ENCODE results near the gene DOCK10. TPM values are rescaled to one million over a fixed set of nuclear protein-coding genes. Genes with fewer than 3 reads are reported as not detected.

DOCK10 gene
- total RNA-seq, 1 experiment from 2014 or later: 2.9 TPM

- TF ChIP-seq NR1H2 (CRISPR knock-in tag; IDR thresholded peaks at IDR 0.05) (no peak), ZMAT4 (CRISPR knock-in tag; IDR thresholded peaks at IDR 0.05) (no peak), FOXK1 (CRISPR knock-in tag; IDR thresholded peaks at IDR 0.05) (no peak)
- TF ChIP-seq, protein P1, sequence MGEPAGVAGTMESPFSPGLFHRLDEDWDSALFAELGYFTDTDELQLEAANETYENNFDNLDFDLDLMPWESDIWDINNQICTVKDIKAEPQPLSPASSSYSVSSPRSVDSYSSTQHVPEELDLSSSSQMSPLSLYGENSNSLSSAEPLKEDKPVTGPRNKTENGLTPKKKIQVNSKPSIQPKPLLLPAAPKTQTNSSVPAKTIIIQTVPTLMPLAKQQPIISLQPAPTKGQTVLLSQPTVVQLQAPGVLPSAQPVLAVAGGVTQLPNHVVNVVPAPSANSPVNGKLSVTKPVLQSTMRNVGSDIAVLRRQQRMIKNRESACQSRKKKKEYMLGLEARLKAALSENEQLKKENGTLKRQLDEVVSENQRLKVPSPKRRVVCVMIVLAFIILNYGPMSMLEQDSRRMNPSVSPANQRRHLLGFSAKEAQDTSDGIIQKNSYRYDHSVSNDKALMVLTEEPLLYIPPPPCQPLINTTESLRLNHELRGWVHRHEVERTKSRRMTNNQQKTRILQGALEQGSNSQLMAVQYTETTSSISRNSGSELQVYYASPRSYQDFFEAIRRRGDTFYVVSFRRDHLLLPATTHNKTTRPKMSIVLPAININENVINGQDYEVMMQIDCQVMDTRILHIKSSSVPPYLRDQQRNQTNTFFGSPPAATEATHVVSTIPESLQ (CRISPR knock-in tag; IDR thresholded peaks at IDR 0.05): no peak
Observed at GRCh38 chr2:224952936-224953657, 89.2 kb downstream of the DOCK10 start (continued).

GRCh38 chr2:224951723-224952481 is 90.4 kb downstream of the DOCK10 start:
- no peaks in the 10 kb centered on the region for H3K9me3 Mint-ChIP-seq
- peaks cover 10% of the 10 kb centered on the region for H3K4me1 Mint-ChIP-seq
- H3K4me3 Mint-ChIP-seq: no peak overlapping the region
- no peaks in the 10 kb centered on the region for H3K36me3 Mint-ChIP-seq
- DNase-seq (ENCODE audit: low spot score) (no peak), ATAC-seq (no peak)
- H3K27ac Mint-ChIP-seq: no peak overlapping the region
- CTCF ChIA-PET: no interaction called here
- POLR2A ChIA-PET: no interaction called here
- H3K27me3 Mint-ChIP-seq (ENCODE audit: low read depth): no peaks in the 10 kb centered on the region
- TF ChIP-seq NR3C1 (CRISPR knock-in tag; conservative IDR thresholded peaks at IDR 0.05; ENCODE audit: low read depth): no peak
- no peak for TF ChIP-seq TP53 (CRISPR knock-in tag; IDR thresholded peaks at IDR 0.05)
- no peak for TF ChIP-seq PRDM15 (CRISPR knock-in tag; IDR thresholded peaks at IDR 0.05)
- no peak for TF ChIP-seq MXD4 (CRISPR knock-in tag; IDR thresholded peaks at IDR 0.05; ENCODE audit: borderline replicate concordance)
- no peak for TF ChIP-seq SOX15 (CRISPR knock-in tag; IDR thresholded peaks at IDR 0.05)
- TF ChIP-seq, protein P2, sequence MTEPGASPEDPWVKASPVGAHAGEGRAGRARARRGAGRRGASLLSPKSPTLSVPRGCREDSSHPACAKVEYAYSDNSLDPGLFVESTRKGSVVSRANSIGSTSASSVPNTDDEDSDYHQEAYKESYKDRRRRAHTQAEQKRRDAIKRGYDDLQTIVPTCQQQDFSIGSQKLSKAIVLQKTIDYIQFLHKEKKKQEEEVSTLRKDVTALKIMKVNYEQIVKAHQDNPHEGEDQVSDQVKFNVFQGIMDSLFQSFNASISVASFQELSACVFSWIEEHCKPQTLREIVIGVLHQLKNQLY (CRISPR knock-in tag; IDR thresholded peaks at IDR 0.05): no peak
- TF ChIP-seq, protein P3, sequence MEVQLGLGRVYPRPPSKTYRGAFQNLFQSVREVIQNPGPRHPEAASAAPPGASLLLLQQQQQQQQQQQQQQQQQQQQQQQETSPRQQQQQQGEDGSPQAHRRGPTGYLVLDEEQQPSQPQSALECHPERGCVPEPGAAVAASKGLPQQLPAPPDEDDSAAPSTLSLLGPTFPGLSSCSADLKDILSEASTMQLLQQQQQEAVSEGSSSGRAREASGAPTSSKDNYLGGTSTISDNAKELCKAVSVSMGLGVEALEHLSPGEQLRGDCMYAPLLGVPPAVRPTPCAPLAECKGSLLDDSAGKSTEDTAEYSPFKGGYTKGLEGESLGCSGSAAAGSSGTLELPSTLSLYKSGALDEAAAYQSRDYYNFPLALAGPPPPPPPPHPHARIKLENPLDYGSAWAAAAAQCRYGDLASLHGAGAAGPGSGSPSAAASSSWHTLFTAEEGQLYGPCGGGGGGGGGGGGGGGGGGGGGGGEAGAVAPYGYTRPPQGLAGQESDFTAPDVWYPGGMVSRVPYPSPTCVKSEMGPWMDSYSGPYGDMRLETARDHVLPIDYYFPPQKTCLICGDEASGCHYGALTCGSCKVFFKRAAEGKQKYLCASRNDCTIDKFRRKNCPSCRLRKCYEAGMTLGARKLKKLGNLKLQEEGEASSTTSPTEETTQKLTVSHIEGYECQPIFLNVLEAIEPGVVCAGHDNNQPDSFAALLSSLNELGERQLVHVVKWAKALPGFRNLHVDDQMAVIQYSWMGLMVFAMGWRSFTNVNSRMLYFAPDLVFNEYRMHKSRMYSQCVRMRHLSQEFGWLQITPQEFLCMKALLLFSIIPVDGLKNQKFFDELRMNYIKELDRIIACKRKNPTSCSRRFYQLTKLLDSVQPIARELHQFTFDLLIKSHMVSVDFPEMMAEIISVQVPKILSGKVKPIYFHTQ (CRISPR knock-in tag; IDR thresholded peaks at IDR 0.05): no peak
- no peak for TF ChIP-seq CREM (CRISPR knock-in tag; IDR thresholded peaks at IDR 0.05)
- no peak for TF ChIP-seq CREB1 (CRISPR knock-in tag; IDR thresholded peaks at IDR 0.05)
- no peak for TF ChIP-seq GABPB1 (CRISPR knock-in tag; IDR thresholded peaks at IDR 0.05)
- TF ChIP-seq, protein P4, sequence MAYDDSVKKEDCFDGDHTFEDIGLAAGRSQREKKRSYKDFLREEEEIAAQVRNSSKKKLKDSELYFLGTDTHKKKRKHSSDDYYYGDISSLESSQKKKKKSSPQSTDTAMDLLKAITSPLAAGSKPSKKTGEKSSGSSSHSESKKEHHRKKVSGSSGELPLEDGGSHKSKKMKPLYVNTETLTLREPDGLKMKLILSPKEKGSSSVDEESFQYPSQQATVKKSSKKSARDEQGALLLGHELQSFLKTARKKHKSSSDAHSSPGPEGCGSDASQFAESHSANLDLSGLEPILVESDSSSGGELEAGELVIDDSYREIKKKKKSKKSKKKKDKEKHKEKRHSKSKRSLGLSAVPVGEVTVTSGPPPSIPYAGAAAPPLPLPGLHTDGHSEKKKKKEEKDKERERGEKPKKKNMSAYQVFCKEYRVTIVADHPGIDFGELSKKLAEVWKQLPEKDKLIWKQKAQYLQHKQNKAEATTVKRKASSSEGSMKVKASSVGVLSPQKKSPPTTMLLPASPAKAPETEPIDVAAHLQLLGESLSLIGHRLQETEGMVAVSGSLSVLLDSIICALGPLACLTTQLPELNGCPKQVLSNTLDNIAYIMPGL (CRISPR knock-in tag; IDR thresholded peaks at IDR 0.05): no peak
